H9 (cell line): Measurements from ENCODE around the gene ERCC4. TPM values are rescaled to one million over a fixed set of nuclear protein-coding genes. Genes with fewer than 3 reads are reported as not detected.

Source experiments
- DNase-seq: peaks from one replicate; pipeline ENCODE4 v3.0.0-alpha.2; 2017
- H2AFZ ChIP-seq: one replicate; pipeline ENCODE4 v1.6.1; 2013; ENCODE audit warnings: mild to moderate bottlenecking, low read length, control low read depth, moderate library complexity
- H2AK5ac ChIP-seq: 2 replicates; pipeline ENCODE4 v1.6.1; 2013; ENCODE audit warnings: low read length, control low read depth, mixed read lengths; ENCODE audit not compliant: insufficient read length
- H2BK120ac ChIP-seq: one replicate; pipeline ENCODE4 v1.6.1; 2013; ENCODE audit warnings: low read depth, mild to moderate bottlenecking, low read length, control low read depth, inconsistent platforms; ENCODE audit not compliant: poor library complexity, severe bottlenecking
- H2BK12ac ChIP-seq: 2 replicates; pipeline ENCODE4 v1.6.1; 2013; ENCODE audit warnings: low read length, control low read depth, mixed read lengths, low read depth; ENCODE audit not compliant: insufficient read length
- H2BK15ac ChIP-seq: 2 replicates; pipeline ENCODE4 v1.6.1; 2013; ENCODE audit warnings: low read depth, low read length, control low read depth
- H2BK20ac ChIP-seq: one replicate; pipeline ENCODE4 v1.6.1; 2013; ENCODE audit warnings: low read depth, mild to moderate bottlenecking, low read length, control low read depth, inconsistent platforms; ENCODE audit not compliant: poor library complexity, severe bottlenecking
- H2BK5ac ChIP-seq: 2 replicates; pipeline ENCODE4 v1.6.1; 2013; ENCODE audit warnings: low read length, control low read depth, mixed read lengths; ENCODE audit not compliant: insufficient read length
- H3K14ac ChIP-seq: 2 replicates; pipeline ENCODE4 v1.6.1; 2013; ENCODE audit warnings: low read length, control low read depth; ENCODE audit not compliant: insufficient read depth
- H3K18ac ChIP-seq: 2 replicates; pipeline ENCODE4 v1.6.1; 2013; ENCODE audit warnings: low read depth, mild to moderate bottlenecking, mixed read lengths, low read length, control low read depth; ENCODE audit not compliant: insufficient read length
- H3K23ac ChIP-seq: 2 replicates; pipeline ENCODE4 v1.6.1; 2013; ENCODE audit warnings: low read length, control low read depth, mixed read lengths, low read depth; ENCODE audit not compliant: insufficient read length
- H3K23me2 ChIP-seq: 2 replicates; pipeline ENCODE4 v1.6.1; 2013; ENCODE audit warnings: low read depth, mild to moderate bottlenecking, mixed read lengths, low read length, control low read depth; ENCODE audit not compliant: insufficient read length, poor library complexity, severe bottlenecking
- H3K27ac ChIP-seq: 2 replicates; pipeline ENCODE4 v1.5.1; 2013; ENCODE audit warnings: low read length, control low read depth, mixed read lengths, low read depth; ENCODE audit not compliant: insufficient read length
- H3K27me3 ChIP-seq: 2 replicates; pipeline ENCODE4 v1.6.1; 2013; ENCODE audit warnings: low read length, control low read depth, inconsistent platforms; ENCODE audit not compliant: insufficient read depth
- H3K4ac ChIP-seq: 2 replicates; pipeline ENCODE4 v1.6.1; 2013; ENCODE audit warnings: low read depth, mild to moderate bottlenecking, control low read depth, inconsistent platforms, low read length, moderate library complexity
- H3K4me1 ChIP-seq: 2 replicates; pipeline ENCODE4 v1.6.1; 2013; ENCODE audit warnings: low read length, control low read depth, inconsistent platforms; ENCODE audit not compliant: insufficient read depth
- H3K4me2 ChIP-seq: 2 replicates; pipeline ENCODE4 v1.6.1; 2013; ENCODE audit warnings: low read length, control low read depth, mixed read lengths; ENCODE audit not compliant: insufficient read length, insufficient read depth
- H3K56ac ChIP-seq: 2 replicates; pipeline ENCODE4 v1.6.1; 2013; ENCODE audit warnings: low read depth, mild to moderate bottlenecking, mixed read lengths, low read length, control low read depth; ENCODE audit not compliant: insufficient read length
- H3K79me1 ChIP-seq: 2 replicates; pipeline ENCODE4 v1.6.1; 2013; ENCODE audit warnings: low read depth, mild to moderate bottlenecking, moderate library complexity, low read length, control low read depth, inconsistent platforms; ENCODE audit not compliant: insufficient read depth, poor library complexity, severe bottlenecking
- H3K79me2 ChIP-seq: 2 replicates; pipeline ENCODE4 v1.6.1; 2013; ENCODE audit warnings: low read length, control low read depth, inconsistent platforms; ENCODE audit not compliant: insufficient read depth
- H3K9ac ChIP-seq: 2 replicates; pipeline ENCODE4 v1.6.1; 2013; ENCODE audit warnings: low read length, control low read depth, mixed read lengths; ENCODE audit not compliant: insufficient read length; ENCODE audit errors: extremely low read depth
- H3K9me3 ChIP-seq: one replicate; pipeline ENCODE4 v1.6.1; 2013; ENCODE audit warnings: low read depth, low read length, inconsistent platforms; ENCODE audit not compliant: control insufficient read depth
- H3T11ph ChIP-seq: one replicate; pipeline ENCODE4 v1.6.1; 2013; ENCODE audit warnings: mild to moderate bottlenecking, low read length, control low read depth, inconsistent platforms
- H4K20me1 ChIP-seq: one replicate; pipeline ENCODE4 v1.6.1; 2013; ENCODE audit not compliant: control insufficient read depth, insufficient read length, insufficient read depth
- H4K5ac ChIP-seq: 2 replicates; pipeline ENCODE4 v1.6.1; 2013; ENCODE audit warnings: low read depth, mild to moderate bottlenecking, mixed read lengths, low read length, control low read depth; ENCODE audit not compliant: insufficient read length
- H4K8ac ChIP-seq: replicated peaks from 2 replicates; pipeline ENCODE4 v1.6.1; 2013; ENCODE audit warnings: low read length, control low read depth, mixed read lengths, low read depth; ENCODE audit not compliant: insufficient read length
- H4K91ac ChIP-seq: 2 replicates; pipeline ENCODE4 v1.6.1; 2013; ENCODE audit warnings: low read depth, mild to moderate bottlenecking, moderate library complexity, mixed read lengths, low read length, control low read depth; ENCODE audit not compliant: insufficient read length
- H3K27ac Mint-ChIP-seq, 3 experiments: 2 replicates in 2 of 3; 3 replicates in 1 of 3; pipeline ENCODE4 v1.8.0; 2020 to 2021; ENCODE audit warnings: mixed read lengths in 3 of 3, mild to moderate bottlenecking in 1 of 3, moderate library complexity in 1 of 3
- H3K27me3 Mint-ChIP-seq: 2 replicates; pipeline ENCODE4 v1.8.0; 2021; ENCODE audit warnings: low read depth, mild to moderate bottlenecking, moderate library complexity, mixed read lengths
- H3K36me3 Mint-ChIP-seq, 3 experiments: 2 replicates in 2 of 3; 3 replicates in 1 of 3; pipeline ENCODE4 v1.8.0; 2020 to 2021; ENCODE audit warnings: low read depth in 3 of 3, mixed read lengths in 3 of 3; ENCODE audit not compliant: insufficient read depth in 1 of 3
- H3K4me1 Mint-ChIP-seq, 2 experiments: 2 replicates each; pipeline ENCODE4 v1.8.0; 2020; ENCODE audit warnings: mixed read lengths in 2 of 2
- H3K4me3 Mint-ChIP-seq, 2 experiments: 2 replicates in 1 of 2; 3 replicates in 1 of 2; pipeline ENCODE4 v1.8.0; 2020 to 2021; ENCODE audit warnings: mild to moderate bottlenecking in 2 of 2, mixed read lengths in 2 of 2, moderate library complexity in 1 of 2
- H3K9me3 Mint-ChIP-seq, 2 experiments: 2 replicates in 1 of 2; 3 replicates in 1 of 2; pipeline ENCODE4 v1.8.0; 2020; ENCODE audit warnings: mild to moderate bottlenecking in 2 of 2, mixed read lengths in 2 of 2, moderate library complexity in 1 of 2
- CTCF ChIP-seq: fragments of 200-600 bp; sonication (generic); conservative IDR thresholded peaks from 3 replicates; pipeline ENCODE4 v1.8.0; 2021; ENCODE audit warnings: antibody characterized with exemption, mild to moderate bottlenecking
- WGBS: extraction: QIAGEN DNeasy Blood & Tissue Kit; methylation state at CpG from one replicate; pipeline ENCODE4 v1.1.7; 2013; ENCODE audit warnings: missing lambda C conversion rate, low lambda C conversion rate, mixed read lengths; ENCODE audit not compliant: insufficient read length; ENCODE audit errors: extremely low coverage; 5-methylcytosine and 5-hydroxymethylcytosine counted together
- total RNA-seq: library from RNA; stranded (reverse); gene quantifications from 2 replicates; pipeline ENCODE4 v1.2.1, GENCODE V29; 2021

ERCC4 gene
- total RNA-seq, 1 experiment from 2014 or later, result 15.6 TPM

GRCh38 chr16:13897806-13898205, 22.1 kb upstream of the ERCC4 start:
- Mint-ChIP-seq H3K9me3 (peaks cover 4 to 14% of the 10 kb centered on the region in 2 experiments; a peak in 4 of 5 replicates), H3K27ac (no peak overlapping the region), H3K27me3 (peaks cover 2% of the 10 kb centered on the region; the same call in 1 of the 2 replicates), H3K36me3 (0 out of 7 replicates have a peak, but pooled peaks cover 0 to 4% (median 0%) of the 10 kb centered on the region in 3 experiments), H3K4me1 (no peaks in the 10 kb centered on the region), H3K4me3 (no peak overlapping the region)
- Histone ChIP-seq H3K23ac (no peak overlapping the region), H3K4me2 (no peak overlapping the region), H3T11ph (no peak overlapping the region), H2AK5ac (no peak overlapping the region), H3K4ac (no peak overlapping the region), H2BK12ac (no peak overlapping the region), H3K9ac (no peak overlapping the region), H2BK5ac (no peak overlapping the region), H4K91ac (no peak overlapping the region), H4K20me1 (no peaks in the 10 kb centered on the region), H4K5ac (no peak overlapping the region), H3K27me3 (no peaks in the 10 kb centered on the region), H3K9me3 (peaks cover 8% of the 10 kb centered on the region), H2BK15ac (no peak overlapping the region), H2AFZ (no peak overlapping the region), H3K14ac (no peak overlapping the region), H3K27ac (no peak overlapping the region), H4K8ac (no peak overlapping the region), H2BK20ac (no peak overlapping the region), H3K79me1 (no peaks in the 10 kb centered on the region), H3K18ac (no peak overlapping the region), H3K23me2 (no peaks in the 10 kb centered on the region), H3K56ac (no peak overlapping the region), H2BK120ac (no peak overlapping the region), H3K4me1 (no peaks in the 10 kb centered on the region), H3K79me2 (no peaks in the 10 kb centered on the region)
- no peak for DNase-seq
- no peak for TF ChIP-seq CTCF
- no CpG with 5 or more reads among the region's 2 CpGs for WGBS
